ENCODE measurements around the gene ZFAND3. TPM values are rescaled to one million over a fixed set of nuclear protein-coding genes. Genes with fewer than 3 reads are reported as not detected.

The ZFAND3 gene
- total RNA-seq, 1 experiment from 2014 or later: 24.4 TPM

DNA sequence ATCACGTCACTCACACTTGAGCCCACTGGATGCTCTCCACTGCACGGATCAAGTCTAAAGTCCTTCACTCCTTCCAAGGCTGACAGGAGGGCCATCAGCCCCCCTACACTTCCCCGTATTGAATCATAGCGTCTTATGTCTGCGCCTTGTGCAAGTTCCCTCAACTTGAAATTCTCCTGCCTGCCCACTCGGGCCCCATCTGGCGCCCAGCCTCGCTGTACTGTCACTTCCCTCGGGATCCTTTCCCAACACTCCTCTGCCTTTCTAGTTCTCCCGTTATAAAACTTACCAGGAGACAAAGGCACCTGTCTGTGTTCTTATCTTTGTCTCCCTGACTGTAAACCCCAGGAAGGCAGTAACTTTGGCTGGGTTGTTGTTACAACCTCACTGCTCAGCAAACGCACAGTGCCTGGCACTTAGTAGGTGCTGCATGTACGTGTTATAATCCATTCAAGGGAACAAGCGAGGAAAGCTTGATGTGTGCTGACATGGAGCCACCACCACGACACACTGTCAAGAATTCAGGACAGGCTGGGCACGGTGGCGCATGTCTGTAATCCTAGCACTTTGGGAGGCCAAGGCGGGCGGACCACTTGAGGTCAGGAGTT is 33.8 kb upstream of the ZFAND3 start:
- no peak for DNase-seq (ENCODE audit: low read depth in 1 of 2, low spot score in 2 of 2)
- Histone ChIP-seq H3K36me3 (no peaks in the 10 kb centered on the region), H3K27ac (no peak overlapping the region), H3K27me3 (replicated peaks) (no peaks in the 10 kb centered on the region), H3K4me3 (no peak overlapping the region), H3K4me1 (replicated peaks) (no peaks in the 10 kb centered on the region; the same call in 1 of the 2 replicates), H3K9me3 (replicated peaks) (no peaks in the 10 kb centered on the region)

DNA sequence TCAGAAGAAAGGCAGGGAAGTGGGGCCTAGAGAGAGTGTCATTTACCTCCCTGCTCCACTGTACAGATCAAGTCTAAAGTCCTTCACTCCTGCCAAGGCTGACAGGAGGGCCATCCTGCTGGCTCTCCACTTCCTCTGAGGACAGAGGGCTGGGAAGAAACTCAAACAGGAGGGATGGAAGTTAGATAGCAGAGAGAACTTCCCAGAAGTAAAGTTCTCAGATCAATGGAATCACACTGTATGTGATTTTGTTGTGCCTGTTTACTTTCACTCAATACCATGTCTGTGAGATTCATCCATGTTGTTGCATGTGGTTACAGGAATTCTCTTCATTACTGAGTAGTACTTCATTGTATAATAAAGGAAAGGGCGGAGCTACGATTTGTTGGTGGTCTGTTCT is 32.3 kb upstream of the ZFAND3 start:
- H3K4me1 ChIP-seq (replicated peaks): peaks cover 8% of the 10 kb centered on the region
- no peak overlapping the region for H3K4me3 ChIP-seq
- H3K9me3 ChIP-seq (replicated peaks): no peaks in the 10 kb centered on the region
- no peak for DNase-seq (ENCODE audit: low read depth in 1 of 2, low spot score in 2 of 2)
- no peaks in the 10 kb centered on the region for H3K36me3 ChIP-seq
- no peaks in the 10 kb centered on the region for H3K27me3 ChIP-seq (replicated peaks)
- no peak overlapping the region for H3K27ac ChIP-seq

DNA sequence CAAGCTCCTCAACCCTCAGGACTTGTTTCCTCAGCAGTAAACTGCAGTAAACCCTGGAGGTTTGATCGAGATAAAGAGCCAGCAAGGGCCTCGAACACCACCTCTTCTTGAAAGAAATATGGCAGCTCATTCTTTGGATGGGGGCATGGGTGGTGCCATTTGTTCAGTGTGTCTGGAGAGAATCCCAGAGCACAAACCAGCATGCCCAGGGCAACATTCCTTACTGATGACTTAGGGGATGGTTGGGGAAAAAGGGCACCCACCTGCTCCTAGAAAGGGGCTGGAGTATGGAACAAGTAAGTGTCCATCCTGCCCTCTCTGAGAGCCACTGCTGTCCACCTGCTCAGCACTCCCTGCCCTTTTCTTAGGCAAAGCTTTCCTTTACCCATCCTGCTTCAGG is 31.3 kb upstream of the ZFAND3 start:
- Histone ChIP-seq H3K36me3 (no peaks in the 10 kb centered on the region), H3K4me3 (no peak overlapping the region), H3K27ac (no peak overlapping the region), H3K4me1 (replicated peaks) (peaks cover 8% of the 10 kb centered on the region), H3K9me3 (replicated peaks) (no peaks in the 10 kb centered on the region), H3K27me3 (replicated peaks) (no peaks in the 10 kb centered on the region)
- DNase-seq (ENCODE audit: low read depth in 1 of 2, low spot score in 2 of 2): no peak

DNA sequence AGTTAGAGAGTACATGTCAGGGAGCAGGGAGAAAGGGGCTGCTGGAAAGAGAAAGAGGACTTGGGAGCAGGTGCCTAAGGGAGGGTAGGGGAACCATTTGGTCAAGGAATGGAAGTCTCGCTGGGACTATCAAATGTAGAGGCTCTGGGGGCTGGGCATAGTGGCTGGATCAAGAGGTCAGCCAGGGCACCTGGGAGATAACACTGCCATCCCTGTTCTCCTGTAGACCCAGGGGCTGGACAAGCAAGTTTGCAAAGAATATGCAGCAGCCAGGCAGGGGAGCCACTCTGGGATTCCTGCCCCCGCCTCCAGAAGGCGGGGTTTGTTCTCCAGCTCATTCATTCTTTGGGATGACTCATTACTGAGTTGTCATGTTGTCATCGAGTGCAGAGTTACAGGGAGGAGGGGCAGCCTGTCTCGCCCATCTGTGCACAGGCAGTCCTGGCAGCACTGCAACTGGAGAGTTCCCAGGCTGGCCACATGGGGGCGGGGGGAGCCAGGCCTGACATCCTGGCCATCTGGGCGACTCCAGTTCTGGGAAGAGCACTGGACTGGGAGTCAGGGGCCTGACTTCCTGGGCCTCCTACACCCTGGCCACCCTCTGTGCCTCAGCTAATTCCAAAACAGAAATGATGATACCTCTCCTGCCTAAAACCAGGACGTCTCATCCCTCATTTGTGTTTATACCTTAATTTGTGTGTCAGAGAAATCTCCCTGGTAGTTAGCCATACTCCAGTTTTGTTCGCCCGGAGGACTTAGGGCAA is 28.2 kb upstream of the ZFAND3 start:
- no peak overlapping the region for H3K4me3 ChIP-seq
- no peaks in the 10 kb centered on the region for H3K9me3 ChIP-seq (replicated peaks)
- peaks cover 11% of the 10 kb centered on the region for H3K4me1 ChIP-seq (replicated peaks)
- no peaks in the 10 kb centered on the region for H3K36me3 ChIP-seq
- no peak overlapping the region for H3K27ac ChIP-seq
- no peaks in the 10 kb centered on the region for H3K27me3 ChIP-seq (replicated peaks)
- DNase-seq (ENCODE audit: low read depth in 1 of 2, low spot score in 2 of 2): peak; percentile 95 to 96

DNA sequence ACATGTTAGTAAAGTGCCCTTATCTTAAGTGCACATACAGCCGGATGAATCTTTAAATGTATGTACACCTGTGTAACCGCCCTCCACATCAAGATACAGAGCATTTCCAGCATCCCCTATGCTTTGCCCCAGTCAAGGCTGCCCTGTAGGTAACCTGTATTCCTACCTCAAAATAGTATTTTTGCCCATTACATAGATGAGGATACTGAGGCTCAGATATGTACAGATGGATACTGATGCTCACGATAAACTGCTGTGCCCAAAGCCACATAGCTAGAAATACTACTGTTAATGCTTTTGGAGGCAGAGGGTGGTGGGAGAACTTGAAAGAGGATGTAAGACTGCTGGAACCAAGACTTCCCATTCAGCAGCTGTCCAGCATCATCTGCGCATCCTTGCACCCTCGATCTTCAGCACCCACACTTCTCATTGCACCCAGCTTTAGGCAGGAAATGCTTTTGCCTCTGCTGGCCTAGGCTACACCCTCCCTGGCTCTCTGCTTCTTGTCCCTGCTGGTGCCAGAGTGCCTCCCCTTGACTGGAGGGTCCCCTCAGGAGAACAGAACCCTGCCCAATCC is 27.0 kb upstream of the ZFAND3 start:
- Histone ChIP-seq H3K36me3 (no peaks in the 10 kb centered on the region), H3K9me3 (replicated peaks) (no peaks in the 10 kb centered on the region), H3K27me3 (replicated peaks) (no peaks in the 10 kb centered on the region), H3K4me3 (no peak overlapping the region), H3K27ac (no peak overlapping the region), H3K4me1 (replicated peaks) (peaks cover 11% of the 10 kb centered on the region)
- DNase-seq (ENCODE audit: low read depth in 1 of 2, low spot score in 2 of 2): no peak

DNA sequence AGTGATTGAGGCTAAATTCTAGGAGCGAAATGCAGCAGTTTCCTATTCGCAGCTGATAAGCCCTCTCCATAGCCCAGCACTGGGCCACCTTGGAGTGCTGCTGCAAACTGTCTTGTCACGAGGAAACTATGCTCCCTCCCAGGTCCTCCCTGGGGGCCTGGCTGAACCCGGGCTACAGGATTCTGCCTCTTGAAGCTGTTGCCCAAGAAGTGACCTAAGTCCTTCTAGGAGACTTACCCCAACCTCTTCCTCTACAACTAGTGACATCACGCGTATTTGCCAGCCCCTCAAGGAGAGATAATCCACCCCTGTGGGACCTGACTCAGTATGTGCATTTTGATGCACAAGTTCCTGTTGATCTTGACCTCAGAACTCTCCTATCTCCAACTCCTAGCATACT is 26.5 kb upstream of the ZFAND3 start:
- no peak for DNase-seq (ENCODE audit: low read depth in 1 of 2, low spot score in 2 of 2)
- peaks cover 11% of the 10 kb centered on the region for H3K4me1 ChIP-seq (replicated peaks)
- H3K27me3 ChIP-seq (replicated peaks): no peaks in the 10 kb centered on the region
- no peak overlapping the region for H3K27ac ChIP-seq
- H3K36me3 ChIP-seq: no peaks in the 10 kb centered on the region
- no peak overlapping the region for H3K4me3 ChIP-seq
- H3K9me3 ChIP-seq (replicated peaks): no peaks in the 10 kb centered on the region

DNA sequence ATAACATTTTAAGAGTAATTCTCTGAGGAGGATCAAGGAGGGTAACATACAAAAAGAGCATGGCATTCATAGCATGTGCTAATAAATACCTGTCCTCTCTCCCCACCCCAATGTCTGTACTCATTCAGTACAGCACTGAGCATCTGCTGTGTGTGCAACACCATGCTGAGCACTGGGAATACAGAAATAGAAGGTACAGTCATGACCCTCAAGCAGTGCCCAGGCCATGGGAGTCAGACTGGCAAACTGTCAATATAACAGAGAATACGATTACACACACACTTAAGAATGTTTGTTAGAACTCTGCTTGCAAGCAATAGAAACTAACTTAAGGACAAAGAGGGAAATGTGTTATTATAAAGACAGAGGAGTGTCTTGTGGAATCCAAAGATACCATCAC is 24.7 kb upstream of the ZFAND3 start:
- Histone ChIP-seq H3K4me1 (replicated peaks) (peaks cover 11% of the 10 kb centered on the region), H3K27me3 (replicated peaks) (no peaks in the 10 kb centered on the region), H3K36me3 (no peaks in the 10 kb centered on the region), H3K4me3 (no peak overlapping the region), H3K27ac (no peak overlapping the region), H3K9me3 (replicated peaks) (no peaks in the 10 kb centered on the region)
- DNase-seq (ENCODE audit: low read depth in 1 of 2, low spot score in 2 of 2): peak in 1 of 2 experiments; percentile 23

DNA sequence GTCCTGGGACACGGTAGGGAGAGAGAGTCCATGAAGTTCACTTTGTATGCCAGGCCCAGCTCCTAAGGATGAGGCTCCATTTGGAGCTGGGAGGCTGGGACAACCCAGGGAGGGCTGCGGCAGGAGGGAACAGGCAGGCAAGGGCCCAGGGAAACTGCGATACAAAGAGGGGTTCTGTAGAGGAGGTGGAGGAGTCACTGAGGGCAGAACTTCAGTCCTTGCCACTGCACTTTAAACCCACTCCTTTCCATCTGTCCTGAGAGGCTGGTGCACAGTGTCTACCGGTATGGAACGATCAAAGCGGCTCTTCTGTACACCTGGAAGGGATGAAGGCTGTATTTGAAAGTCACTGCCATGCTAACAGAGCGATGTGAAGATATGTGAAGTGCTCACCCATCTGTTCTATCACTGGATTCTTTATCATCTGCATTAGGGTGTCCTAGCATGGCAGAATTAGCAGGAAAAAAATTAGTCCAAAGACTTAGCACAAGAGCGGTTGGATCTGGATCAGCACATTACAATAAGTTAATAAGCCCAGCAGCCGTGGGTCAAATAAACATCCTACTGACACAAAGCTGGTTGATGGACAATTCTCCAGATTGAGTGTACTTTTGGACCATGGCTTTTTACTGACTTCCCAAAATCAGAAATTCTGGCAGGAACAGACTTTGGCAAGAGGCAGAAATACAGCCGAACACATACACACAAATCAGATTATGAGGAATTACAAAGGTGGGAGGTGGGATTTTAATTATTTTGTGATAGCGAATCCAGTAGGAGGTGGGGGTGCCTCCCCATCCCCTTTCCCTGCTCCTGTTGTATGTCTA is 20.9 kb upstream of the ZFAND3 start:
- Histone ChIP-seq H3K27ac (no peak overlapping the region), H3K9me3 (replicated peaks) (no peaks in the 10 kb centered on the region), H3K36me3 (no peaks in the 10 kb centered on the region), H3K27me3 (replicated peaks) (no peaks in the 10 kb centered on the region), H3K4me1 (replicated peaks) (0 out of 2 replicates have a peak, but pooled peaks cover 3% of the 10 kb centered on the region), H3K4me3 (no peak overlapping the region)
- DNase-seq (ENCODE audit: low read depth in 1 of 2, low spot score in 2 of 2): no peak

DNA sequence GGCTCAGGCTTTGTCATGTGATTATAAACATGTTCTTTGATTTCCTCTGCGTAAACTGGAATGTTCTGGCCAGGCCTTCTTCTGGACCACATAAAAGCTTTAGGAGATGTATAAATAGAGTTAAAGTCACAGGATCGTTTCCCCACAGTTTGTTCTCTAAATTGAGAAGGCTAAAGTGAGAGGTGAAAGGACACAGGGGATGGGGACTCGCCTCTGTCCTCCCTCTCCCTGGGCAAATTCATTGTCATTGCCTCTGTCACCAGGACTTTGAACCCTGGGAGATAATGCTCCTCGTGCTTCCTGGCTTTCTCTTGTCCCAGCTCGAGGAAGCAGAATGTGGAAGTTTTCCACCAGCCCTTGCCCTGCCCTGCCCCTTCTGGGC is 20.3 kb upstream of the ZFAND3 start:
- H3K27me3 ChIP-seq (replicated peaks): no peaks in the 10 kb centered on the region
- H3K4me1 ChIP-seq (replicated peaks): 0 out of 2 replicates have a peak, but pooled peaks cover 3% of the 10 kb centered on the region
- no peak for DNase-seq (ENCODE audit: low read depth in 1 of 2, low spot score in 2 of 2)
- no peaks in the 10 kb centered on the region for H3K9me3 ChIP-seq (replicated peaks)
- H3K36me3 ChIP-seq: no peaks in the 10 kb centered on the region
- no peak overlapping the region for H3K27ac ChIP-seq
- H3K4me3 ChIP-seq: no peak overlapping the region

DNA sequence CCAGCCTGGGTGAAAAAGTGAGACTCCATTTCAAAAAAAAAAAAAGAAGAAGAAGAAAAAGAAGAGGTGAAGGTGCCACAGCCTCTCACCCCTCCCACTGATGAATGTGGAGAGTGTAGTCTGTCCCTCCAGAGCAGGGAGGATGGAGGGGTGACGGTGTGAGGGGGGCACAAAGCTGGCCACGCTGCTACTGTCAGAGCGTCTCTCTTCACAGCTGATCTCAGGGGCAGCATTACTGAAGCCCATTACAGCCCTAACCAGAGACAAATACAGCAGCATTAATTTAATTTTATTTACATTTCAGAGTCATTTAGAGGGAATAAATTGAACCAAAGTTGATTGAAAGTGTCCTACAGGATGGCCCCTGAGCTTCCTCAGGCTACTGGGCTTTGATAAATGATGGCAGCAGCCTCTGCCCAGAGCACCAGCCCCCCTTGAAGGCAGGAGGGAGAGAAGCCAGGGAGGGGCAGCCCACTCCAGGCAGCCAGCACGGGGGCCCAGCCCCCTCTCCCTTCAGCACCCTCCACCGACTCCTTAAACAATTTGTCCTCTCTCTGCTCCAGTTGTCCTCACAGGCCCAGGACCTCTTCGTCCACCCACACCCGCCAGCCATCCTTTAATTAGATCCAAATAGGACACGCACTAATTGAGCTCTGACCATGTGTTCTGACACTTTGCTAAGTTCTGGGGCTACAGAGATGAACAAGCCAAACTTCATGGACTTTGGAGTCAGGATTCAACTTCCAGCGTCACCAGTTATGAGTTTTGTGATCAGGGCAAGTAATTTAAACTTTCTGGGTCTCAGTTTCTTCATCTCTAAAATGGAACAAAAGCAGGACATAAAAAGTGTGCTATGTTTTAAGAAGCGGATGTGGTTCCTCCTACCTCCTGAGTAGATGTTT is 18.6 kb upstream of the ZFAND3 start:
- H3K4me1 ChIP-seq (replicated peaks): no peaks in the 10 kb centered on the region
- H3K36me3 ChIP-seq: no peaks in the 10 kb centered on the region
- H3K9me3 ChIP-seq (replicated peaks): no peaks in the 10 kb centered on the region
- no peak for DNase-seq (ENCODE audit: low read depth in 1 of 2, low spot score in 2 of 2)
- H3K27me3 ChIP-seq (replicated peaks): no peaks in the 10 kb centered on the region; the same call in 1 of the 2 replicates
- no peak overlapping the region for H3K4me3 ChIP-seq
- H3K27ac ChIP-seq: no peak overlapping the region

DNA sequence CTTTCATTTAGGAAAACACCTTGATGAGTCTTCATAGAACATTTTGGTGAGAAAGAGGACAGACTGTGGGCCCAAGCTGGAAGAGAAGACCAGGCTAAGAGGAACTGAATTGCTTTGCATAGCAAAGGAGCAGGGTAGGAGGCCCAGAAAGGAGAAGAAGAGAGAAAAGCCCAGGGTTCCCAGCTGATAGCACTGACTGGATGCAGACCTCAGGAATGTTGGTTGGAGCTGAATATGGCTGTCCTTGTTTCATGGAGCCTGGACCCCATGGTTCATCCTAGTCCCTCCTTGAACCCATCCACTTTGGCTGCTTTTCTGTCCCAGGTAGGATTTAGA is 18.0 kb upstream of the ZFAND3 start:
- Histone ChIP-seq H3K4me3 (no peak overlapping the region), H3K36me3 (no peaks in the 10 kb centered on the region), H3K27ac (no peak overlapping the region), H3K27me3 (replicated peaks) (no peaks in the 10 kb centered on the region; the same call in 1 of the 2 replicates), H3K9me3 (replicated peaks) (no peaks in the 10 kb centered on the region), H3K4me1 (replicated peaks) (no peaks in the 10 kb centered on the region)
- DNase-seq (ENCODE audit: low read depth in 1 of 2, low spot score in 2 of 2): no peak

DNA sequence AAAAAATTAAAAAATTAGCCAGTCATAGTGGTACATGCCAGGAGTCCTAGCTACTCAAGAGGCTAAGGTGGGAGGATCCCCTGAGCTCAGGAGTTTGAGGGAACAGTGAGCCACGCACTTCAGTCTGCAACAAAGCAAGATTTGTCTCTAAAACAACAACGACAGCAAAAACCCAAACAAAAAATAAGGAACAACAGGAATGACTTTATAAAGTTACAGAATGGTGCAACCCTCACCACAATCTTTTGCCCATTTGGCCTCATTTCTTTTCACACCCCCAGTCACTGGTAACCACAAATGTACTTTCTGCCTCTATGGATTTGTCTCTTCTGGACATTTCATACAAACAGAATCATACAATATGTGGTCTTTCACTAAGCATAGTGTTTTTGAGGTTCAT is 16.7 kb upstream of the ZFAND3 start:
- no peak overlapping the region for H3K27ac ChIP-seq
- H3K4me3 ChIP-seq: no peak overlapping the region
- H3K9me3 ChIP-seq (replicated peaks): no peaks in the 10 kb centered on the region
- DNase-seq (ENCODE audit: low read depth in 1 of 2, low spot score in 2 of 2): no peak
- H3K36me3 ChIP-seq: no peaks in the 10 kb centered on the region
- no peaks in the 10 kb centered on the region; the same call in 1 of the 2 replicates for H3K27me3 ChIP-seq (replicated peaks)
- H3K4me1 ChIP-seq (replicated peaks): no peaks in the 10 kb centered on the region

DNA sequence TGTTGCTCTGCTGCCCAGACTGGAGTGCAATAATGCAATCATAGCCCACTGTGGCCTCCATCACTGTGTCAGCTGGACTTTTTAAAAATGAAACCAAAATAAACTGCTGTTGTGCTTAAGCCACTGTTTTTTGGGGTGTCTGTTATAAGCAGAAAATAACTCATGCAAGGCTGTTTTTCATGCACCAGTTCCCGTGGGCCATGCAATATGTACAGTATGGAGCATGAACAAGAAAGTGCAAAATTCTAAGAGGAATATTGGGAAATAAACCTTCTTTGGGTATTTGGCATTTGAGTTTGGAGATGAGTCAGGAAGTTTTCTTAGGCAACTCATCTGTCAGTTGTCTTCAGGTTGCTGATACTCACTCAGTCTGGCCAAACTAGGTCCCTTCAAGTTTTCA is 14.9 kb upstream of the ZFAND3 start:
- Histone ChIP-seq H3K4me3 (no peak overlapping the region), H3K27ac (no peak overlapping the region), H3K9me3 (replicated peaks) (no peaks in the 10 kb centered on the region), H3K36me3 (no peaks in the 10 kb centered on the region), H3K4me1 (replicated peaks) (no peaks in the 10 kb centered on the region), H3K27me3 (replicated peaks) (no peaks in the 10 kb centered on the region; the same call in 1 of the 2 replicates)
- DNase-seq (ENCODE audit: low read depth in 1 of 2, low spot score in 2 of 2): no peak

Measured in SJSA1 (cell line).